HG02798 (cell line): ENCODE measurements around the gene CAPN12.

Experiments used
- ATAC-seq: cut with Tn5 transposase; IDR thresholded peaks from one replicate; pipeline ENCODE4 v1.9.1; 2021; ENCODE audit warnings: mild to moderate bottlenecking; ENCODE audit not compliant: unreplicated experiment, poor library complexity

The CAPN12 gene

GRCh38 chr19:38713865-38714264 is 30.4 kb downstream of the CAPN12 start:
- ATAC-seq, result no peak

GRCh38 chr19:38713227-38713649 is 31.0 kb downstream of the CAPN12 start:
- no peak for ATAC-seq

- no peak for ATAC-seq
Measured at GRCh38 chr19:38712161-38712748, 32.0 kb downstream of the CAPN12 start.

GRCh38 chr19:38711726-38712153 is 32.5 kb downstream of the CAPN12 start:
- no peak for ATAC-seq

- ATAC-seq, result no peak
Measured at GRCh38 chr19:38710928-38711725, 33.1 kb downstream of the CAPN12 start.

- ATAC-seq, result no peak
Measured at GRCh38 chr19:38710416-38710702, 33.9 kb downstream of the CAPN12 start.

GRCh38 chr19:38709671-38710415 is 34.4 kb downstream of the CAPN12 start:
- no peak for ATAC-seq

GRCh38 chr19:38709119-38709518 is 35.2 kb downstream of the CAPN12 start:
- no peak for ATAC-seq

- no peak for ATAC-seq
Measured at GRCh38 chr19:38708413-38709024, 35.8 kb downstream of the CAPN12 start.

- ATAC-seq, result no peak
Measured at GRCh38 chr19:38707512-38708114, 36.7 kb downstream of the CAPN12 start.

- no peak for ATAC-seq
Measured at GRCh38 chr19:38706792-38707511, 37.3 kb downstream of the CAPN12 start.

GRCh38 chr19:38705197-38706019 is 38.9 kb downstream of the CAPN12 start:
- no peak for ATAC-seq

- no peak for ATAC-seq
Measured at GRCh38 chr19:38704488-38705026, 39.7 kb downstream of the CAPN12 start.

- no peak for ATAC-seq
Measured at GRCh38 chr19:38703509-38703908, 40.8 kb downstream of the CAPN12 start.

- no peak for ATAC-seq
Measured at GRCh38 chr19:38702278-38702677, 42.0 kb downstream of the CAPN12 start.

GRCh38 chr19:38701455-38702063 is 42.7 kb downstream of the CAPN12 start:
- no peak for ATAC-seq

- no peak for ATAC-seq
Measured at GRCh38 chr19:38700902-38701454, 43.3 kb downstream of the CAPN12 start.

- ATAC-seq, result no peak
Measured at GRCh38 chr19:38700350-38700901, 43.8 kb downstream of the CAPN12 start.
